CD4-positive, alpha-beta T cell treated with Interleukin-17A for 1 hour (primary cell): ENCODE measurements around the gene SCT.

Experiments
- DNase-seq: peaks from one replicate; pipeline ENCODE4 v3.0.0-alpha.2; 2020

The SCT gene

GRCh38 chr11:581342-581741 lies 45.6 kb downstream of the SCT start:
- DNase-seq = no peak

- DNase-seq = no peak
Observed at GRCh38 chr11:579830-580601, 47.0 kb downstream of the SCT start.

GRCh38 chr11:578276-579035 lies 48.5 kb downstream of the SCT start:
- no peak for DNase-seq

- DNase-seq = no peak
Observed at GRCh38 chr11:577611-577894, 49.4 kb downstream of the SCT start.

- DNase-seq = no peak
Observed at GRCh38 chr11:576811-577610, 50.0 kb downstream of the SCT start.
